Measurements from ENCODE around the gene FAM3B. TPM values are rescaled to one million over a fixed set of nuclear protein-coding genes. Genes with fewer than 3 reads are reported as not detected.

The FAM3B gene
- total and polyA plus RNA-seq, 2 of the 4 experiments (the other 2 are of a cell fraction): not detected

GRCh38 chr21:41328660-41329607 lies 12.3 kb downstream of the FAM3B start (continued):
- no peak for TF ChIP-seq SMC3 (IDR thresholded peaks at IDR 0.05; ENCODE audit: low read depth, low read length)

GRCh38 chr21:41333752-41334151 lies 17.2 kb downstream of the FAM3B start:
- H3K9me1 ChIP-seq (ENCODE audit: insufficient read depth, low read length): peaks cover 4% of the 10 kb centered on the region; the same call in 1 of the 2 replicates
- H3K23ac ChIP-seq (ENCODE audit: low read depth, low read length): no peak overlapping the region
- no peak overlapping the region for H3K4me3 ChIP-seq (ENCODE audit: insufficient read depth, low read depth, low read length)
- ChIA-PET CTCF (no interaction called here), POLR2A (ENCODE audit: unreplicated experiment) (no interaction called here)
- in situ Hi-C loops (cut with MboI; ENCODE audit: low sequenced_read_pairs): no loop called here
- no peak overlapping the region for H3K18ac ChIP-seq (ENCODE audit: low read depth, low read length)
- H4K8ac ChIP-seq (ENCODE audit: low read depth in 2 of 2, low read length in 2 of 2): no peak overlapping the region
- DNase-seq: no peak
- no peaks in the 10 kb centered on the region for H3K36me3 ChIP-seq (ENCODE audit: control insufficient read depth, insufficient read depth, low read length)
- no peak overlapping the region for H3K4ac ChIP-seq (ENCODE audit: low read depth, low read length)
- H3K27ac ChIP-seq (ENCODE audit: insufficient read depth, low read length): no peak overlapping the region
- H3K4me1 ChIP-seq (ENCODE audit: control insufficient read depth, insufficient read depth, low read length): no peaks in the 10 kb centered on the region
- no peak overlapping the region for H4K5ac ChIP-seq (ENCODE audit: low read depth, low read length)
- WGBS, 2 experiments (ENCODE audit: extremely low coverage in 2 of 2, insufficient read length in 1 of 2): no CpG with 5 or more reads among the region's 1 CpG
- H2BK20ac ChIP-seq (ENCODE audit: low read depth, low read length): no peak overlapping the region
- H3K27me3 ChIP-seq (ENCODE audit: control insufficient read depth, insufficient read depth, low read length): peaks cover 2% of the 10 kb centered on the region; the same call in 1 of the 2 replicates
- dilution Hi-C loops (cut with HindIII; ENCODE audit: low sequenced_read_pairs, unreplicated experiment): no loop called here
- intact Hi-C loops (cut with micrococcal nuclease): no loop called here
- H2AK9ac ChIP-seq (replicated peaks; ENCODE audit: low read depth, low read length, poor library complexity): no peak overlapping the region
- no peak overlapping the region for H3K4me2 ChIP-seq (ENCODE audit: low read depth, low read length)
- no peak overlapping the region for H3K56ac ChIP-seq (ENCODE audit: extremely low read depth, insufficient read depth, low read length)
- no peak overlapping the region for H2BK5ac ChIP-seq (ENCODE audit: low read depth, low read length, poor library complexity, severe bottlenecking)
- no peak for ATAC-seq (ENCODE audit: low read depth)
- no peaks in the 10 kb centered on the region for H4K20me1 ChIP-seq (ENCODE audit: insufficient read depth, low read length)
- no peak overlapping the region for H2AFZ ChIP-seq (replicated peaks; ENCODE audit: low read length, poor library complexity)
- H3K9ac ChIP-seq (ENCODE audit: low read depth, low read length): no peak overlapping the region
- H3K9me3 ChIP-seq (ENCODE audit: control insufficient read depth, insufficient read depth, low read length): no peaks in the 10 kb centered on the region
- no peak overlapping the region for H4K91ac ChIP-seq (ENCODE audit: insufficient read depth, low read depth, low read length)
- no peak overlapping the region for H3K14ac ChIP-seq (replicated peaks; ENCODE audit: low read depth, low read length)
- H3K79me1 ChIP-seq (ENCODE audit: low read depth in 1 of 2, low read length in 2 of 2): no peaks in the 10 kb centered on the region
- H2BK120ac ChIP-seq (ENCODE audit: low read depth, low read length): no peak overlapping the region
- no peak overlapping the region for H2BK15ac ChIP-seq (ENCODE audit: low read depth, low read length)
- no peak overlapping the region for H2AK5ac ChIP-seq (ENCODE audit: low read depth, low read length)
- no TSS peak for BruUV-seq (replicated peaks)
- no peak for TF ChIP-seq RAD21 (IDR thresholded peaks at IDR 0.05; ENCODE audit: low read length)
- no peak for TF ChIP-seq MAFK (IDR thresholded peaks at IDR 0.05; ENCODE audit: low read depth, low read length)
- TF ChIP-seq CHD1 (IDR thresholded peaks at IDR 0.05; ENCODE audit: low read depth, low read length): no peak
- no peak for TF ChIP-seq CEBPB (IDR thresholded peaks at IDR 0.05; ENCODE audit: low read depth, low read length)
- no peak for TF ChIP-seq FOS (IDR thresholded peaks at IDR 0.05; ENCODE audit: low read depth, low read length)
- no peak for TF ChIP-seq ELK1 (IDR thresholded peaks at IDR 0.05; ENCODE audit: borderline replicate concordance, low read depth, low read length)
- no peak for TF ChIP-seq RFX5 (IDR thresholded peaks at IDR 0.05; ENCODE audit: low read depth, low read length)
- TF ChIP-seq SMC3 (IDR thresholded peaks at IDR 0.05; ENCODE audit: low read depth, low read length): no peak
- no peak for TF ChIP-seq MXI1 (IDR thresholded peaks at IDR 0.05; ENCODE audit: borderline replicate concordance, low read depth, low read length)
- TF ChIP-seq CTCF (conservative IDR thresholded peaks at IDR 0.05; ENCODE audit: low read depth, low read length): no peak
- TF ChIP-seq RCOR1 (IDR thresholded peaks at IDR 0.05; ENCODE audit: insufficient replicate concordance, low read length): no peak
- TF ChIP-seq MAZ (IDR thresholded peaks at IDR 0.05; ENCODE audit: borderline replicate concordance, low read depth, low read length): no peak
- TF ChIP-seq POLR2A (IDR thresholded peaks at IDR 0.05; ENCODE audit: low read depth, low read length): no peak
- TF ChIP-seq BHLHE40 (IDR thresholded peaks at IDR 0.05; ENCODE audit: low read depth, low read length): no peak

All from IMR-90 (cell line).